GM19438 (cell line): Measurements from ENCODE around the gene TRAF1.
A peak's percentile ranks its signal among the peaks of the same experiment; 100 is the strongest.

ENCODE experiments used
- ATAC-seq: cut with Tn5 transposase; IDR thresholded peaks from one replicate; pipeline ENCODE4 v1.9.1; 2021; ENCODE audit warnings: low read depth; ENCODE audit not compliant: unreplicated experiment

Gene TRAF1

GRCh38 chr9:120874226-120875194 is 52.1 kb downstream of the TRAF1 start:
- no peak for ATAC-seq

- ATAC-seq: no peak
Measured at GRCh38 chr9:120873512-120873911, 53.1 kb downstream of the TRAF1 start.

GRCh38 chr9:120872791-120873502 is 53.6 kb downstream of the TRAF1 start:
- no peak for ATAC-seq

- no peak for ATAC-seq
Measured at GRCh38 chr9:120870206-120870605, 56.4 kb downstream of the TRAF1 start.

GRCh38 chr9:120869726-120870125 is 56.9 kb downstream of the TRAF1 start:
- ATAC-seq: no peak

GRCh38 chr9:120869360-120869687 is 57.3 kb downstream of the TRAF1 start:
- ATAC-seq: no peak

GRCh38 chr9:120868676-120869359 is 57.8 kb downstream of the TRAF1 start:
- peak; percentile 88 for ATAC-seq

GRCh38 chr9:120868339-120868675 is 58.3 kb downstream of the TRAF1 start:
- ATAC-seq: no peak

GRCh38 chr9:120867676-120868338 is 58.8 kb downstream of the TRAF1 start:
- no peak for ATAC-seq

GRCh38 chr9:120866651-120867050 is 59.9 kb downstream of the TRAF1 start:
- ATAC-seq: no peak

- no peak for ATAC-seq
Measured at GRCh38 chr9:120865809-120866208, 60.8 kb downstream of the TRAF1 start.

GRCh38 chr9:120865176-120865575 is 61.4 kb downstream of the TRAF1 start:
- ATAC-seq: no peak

GRCh38 chr9:120864719-120865118 is 61.9 kb downstream of the TRAF1 start:
- no peak for ATAC-seq

GRCh38 chr9:120863833-120864232 is 62.8 kb downstream of the TRAF1 start:
- no peak for ATAC-seq

- no peak for ATAC-seq
Measured at GRCh38 chr9:120862452-120862851, 64.1 kb downstream of the TRAF1 start.

- ATAC-seq: no peak
Measured at GRCh38 chr9:120861935-120862334, 64.7 kb downstream of the TRAF1 start.

- no peak for ATAC-seq
Measured at GRCh38 chr9:120860083-120860482, 66.5 kb downstream of the TRAF1 start.

GRCh38 chr9:120859361-120859760 is 67.2 kb downstream of the TRAF1 start:
- no peak for ATAC-seq

- no peak for ATAC-seq
Measured at GRCh38 chr9:120857902-120858301, 68.7 kb downstream of the TRAF1 start.

GRCh38 chr9:120857481-120857880 is 69.1 kb downstream of the TRAF1 start:
- no peak for ATAC-seq

GRCh38 chr9:120856700-120857099 is 69.9 kb downstream of the TRAF1 start:
- no peak for ATAC-seq
